ENCODE results near the gene KLHL30. TPM values are rescaled to one million over a fixed set of nuclear protein-coding genes. Genes with fewer than 3 reads are reported as not detected.
"Not testable (repeated sequence)": the region's sequence is repeated elsewhere in the genome, so short reads cannot be mapped to it uniquely, and the experiment has no call there.

The KLHL30 gene
- total RNA-seq, 1 donor from 2014 or later = 20.6 TPM

- ATAC-seq (no peak), DNase-seq (ENCODE audit: missing footprints) (no peak)
- intact Hi-C loops (cut with DNase I) = loop anchor here (10.0 kb wide), 1 partner anchor 100 kb away; no protein-coding TSS in a partner anchor
These were observed 26.4 kb downstream of the KLHL30 start for GRCh38 chr2:238164906-238165287.

GRCh38 chr2:238165288-238165921 lies 26.9 kb downstream of the KLHL30 start:
- DNase-seq (ENCODE audit: missing footprints) (no peak), ATAC-seq (no peak)
- intact Hi-C loops (cut with DNase I) = loop anchor here (10.0 kb wide), 1 partner anchor 99 kb away; no protein-coding TSS in a partner anchor

- DNase-seq (ENCODE audit: missing footprints) (no peak), ATAC-seq (no peak)
- intact Hi-C loops (cut with DNase I) = loop anchor here (10.0 kb wide), 1 partner anchor 98 kb away; no protein-coding TSS in a partner anchor
These were observed 28.2 kb downstream of the KLHL30 start for GRCh38 chr2:238166391-238167343.

GRCh38 chr2:238167344-238167715 lies 28.9 kb downstream of the KLHL30 start:
- intact Hi-C loops (cut with DNase I) = loop anchor here (10.0 kb wide), 1 partner anchor 97 kb away; no protein-coding TSS in a partner anchor
- DNase-seq (ENCODE audit: missing footprints) (no peak), ATAC-seq (no peak)

GRCh38 chr2:238167761-238168160 lies 29.3 kb downstream of the KLHL30 start:
- intact Hi-C loops (cut with DNase I) = loop anchor here (10.0 kb wide), 1 partner anchor 97 kb away; no protein-coding TSS in a partner anchor
- no peak for DNase-seq (ENCODE audit: missing footprints)

DNA sequence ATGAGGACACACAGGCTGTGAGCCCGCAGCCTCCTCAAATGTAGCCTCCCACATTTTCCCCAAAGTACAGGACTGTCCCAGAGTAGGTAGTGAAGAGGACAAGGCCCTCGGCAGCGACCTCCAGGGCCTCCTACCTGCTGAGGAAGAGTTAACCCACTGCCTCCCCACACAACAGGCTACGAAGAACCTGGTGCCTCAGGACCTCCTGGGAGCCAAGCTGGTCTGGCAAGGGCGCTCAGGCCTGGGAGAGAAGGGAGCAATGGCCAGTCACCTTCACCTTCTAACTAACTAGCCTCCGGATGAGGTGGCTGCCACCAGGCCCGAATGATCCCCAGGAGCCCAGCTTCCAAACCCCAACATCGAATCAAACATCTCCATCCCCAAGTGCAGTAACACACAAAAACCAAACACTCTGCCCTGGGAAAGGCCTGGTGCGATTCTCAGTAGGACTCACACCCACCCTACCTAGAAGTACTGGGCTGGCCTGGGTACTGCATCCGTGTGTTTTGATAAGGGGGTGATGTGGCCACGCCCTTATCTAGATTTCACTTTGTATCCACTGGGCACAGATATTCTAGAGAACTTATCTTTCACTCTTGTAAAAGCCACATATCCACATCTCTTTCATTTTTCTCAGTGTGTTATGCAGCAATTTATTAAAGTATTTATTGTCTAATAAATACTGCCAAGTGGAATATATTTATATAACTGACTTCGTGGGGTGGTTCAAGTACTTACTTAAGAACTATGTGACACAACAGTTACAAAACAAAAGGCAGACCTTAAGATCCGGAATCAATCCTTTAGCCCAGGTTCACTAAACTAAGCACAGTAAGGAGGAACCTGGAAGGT lies 30.0 kb downstream of the KLHL30 start:
- ATAC-seq (no peak), DNase-seq (ENCODE audit: missing footprints) (no peak)
- intact Hi-C loops (cut with DNase I) = loop anchor here (10.0 kb wide), 1 partner anchor 96 kb away; no protein-coding TSS in a partner anchor

More at GRCh38 chr2:238167761-238168160, 29.3 kb downstream of the KLHL30 start:
- no peak for ATAC-seq

- intact Hi-C loops (cut with DNase I) = loop anchor here (10.0 kb wide), 1 partner anchor 96 kb away; no protein-coding TSS in a partner anchor
- ATAC-seq = peak; percentile 11
- DNase-seq (ENCODE audit: missing footprints) = no peak
These were observed 30.7 kb downstream of the KLHL30 start for GRCh38 chr2:238169048-238169707.

- peak; percentile 71 for ATAC-seq
- no peak for DNase-seq (ENCODE audit: missing footprints)
- intact Hi-C loops (cut with DNase I) = loop anchor here (10.0 kb wide), 1 partner anchor 95 kb away; no protein-coding TSS in a partner anchor
These were observed 31.3 kb downstream of the KLHL30 start for GRCh38 chr2:238169708-238170251.

DNA sequence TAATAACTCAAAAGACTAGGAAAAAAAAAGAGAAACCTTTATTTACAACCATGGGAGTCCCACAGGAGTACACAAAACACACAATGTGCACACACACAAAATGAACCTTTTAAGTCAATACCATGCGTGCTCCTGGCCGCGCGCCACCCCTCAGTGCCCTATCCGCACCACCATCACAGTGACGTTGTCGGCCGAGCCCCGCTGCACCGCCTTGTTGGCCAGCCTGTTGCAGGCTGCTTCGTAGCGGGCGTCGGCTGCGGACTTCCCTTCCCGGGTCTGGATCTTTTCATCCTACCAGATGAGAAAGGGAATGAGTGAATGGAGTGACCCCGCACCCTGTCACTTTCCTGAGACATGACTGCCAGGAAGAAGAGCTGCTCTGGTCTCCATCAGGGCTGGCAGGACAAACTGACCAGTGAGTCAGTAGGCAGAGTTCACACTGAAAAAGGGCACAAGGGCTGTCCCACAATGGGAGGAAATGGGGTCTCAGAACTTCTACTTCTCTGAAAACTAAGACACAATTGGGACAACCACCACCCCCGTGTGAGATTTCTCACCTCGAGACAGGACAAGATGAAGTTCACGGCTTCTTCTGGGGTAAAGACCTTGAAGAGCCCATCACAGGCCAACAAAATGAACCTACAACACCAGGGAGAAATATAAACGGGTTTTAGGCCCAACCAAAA lies 32.1 kb downstream of the KLHL30 start:
- ATAC-seq = no peak
- DNase-seq (ENCODE audit: missing footprints) = no peak
- intact Hi-C loops (cut with DNase I) = no loop called here

GRCh38 chr2:238171072-238171431 lies 32.6 kb downstream of the KLHL30 start:
- DNase-seq (ENCODE audit: missing footprints); intact Hi-C loops (cut with DNase I); ATAC-seq: not testable (repeated sequence)

GRCh38 chr2:238171575-238172187 lies 33.2 kb downstream of the KLHL30 start:
- intact Hi-C loops (cut with DNase I) = no loop called here
- no peak for DNase-seq (ENCODE audit: missing footprints)
- ATAC-seq = no peak

GRCh38 chr2:238172439-238172838 lies 34.0 kb downstream of the KLHL30 start:
- no peak for DNase-seq (ENCODE audit: missing footprints)

GRCh38 chr2:238173692-238174091 lies 35.2 kb downstream of the KLHL30 start:
- DNase-seq (ENCODE audit: missing footprints) = no peak

More at GRCh38 chr2:238172439-238172838, 34.0 kb downstream of the KLHL30 start:
- no peak for ATAC-seq
- intact Hi-C loops (cut with DNase I) = no loop called here

GRCh38 chr2:238174291-238174690 lies 35.8 kb downstream of the KLHL30 start:
- no peak for DNase-seq (ENCODE audit: missing footprints)
- intact Hi-C loops (cut with DNase I) = no loop called here
- no peak for ATAC-seq

More at GRCh38 chr2:238173692-238174091, 35.2 kb downstream of the KLHL30 start:
- no peak for ATAC-seq
- intact Hi-C loops (cut with DNase I) = no loop called here

GRCh38 chr2:238174701-238175100 lies 36.2 kb downstream of the KLHL30 start:
- intact Hi-C loops (cut with DNase I) = no loop called here
- ATAC-seq (no peak), DNase-seq (ENCODE audit: missing footprints) (no peak)

GRCh38 chr2:238176613-238177012 lies 38.1 kb downstream of the KLHL30 start:
- no peak for ATAC-seq
- intact Hi-C loops (cut with DNase I) = no loop called here
- DNase-seq (ENCODE audit: missing footprints) = no peak

DNA sequence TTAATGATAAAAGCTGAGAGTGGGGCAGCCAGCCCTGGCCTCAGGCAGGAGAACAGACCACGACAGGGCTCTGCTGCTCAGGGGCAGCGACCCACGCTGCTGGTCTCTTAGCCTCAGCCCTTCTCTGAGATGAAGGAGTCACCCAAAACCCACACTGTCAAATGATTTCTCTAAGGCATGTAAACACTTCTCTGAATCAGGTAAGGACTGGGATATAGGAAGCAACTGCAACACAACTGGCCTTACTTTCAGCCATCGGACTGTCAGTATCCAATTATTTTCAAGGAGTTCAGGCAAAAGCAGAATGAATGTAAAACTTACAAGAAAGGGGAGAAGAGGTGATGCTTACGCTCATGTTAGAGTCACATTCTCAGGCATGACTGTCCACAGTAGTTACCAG lies 42.1 kb downstream of the KLHL30 start:
- intact Hi-C loops (cut with DNase I) = no loop called here
- ATAC-seq (no peak), DNase-seq (ENCODE audit: missing footprints) (no peak)

Data from Right ventricle myocardium inferior (tissue), 1 donor.